Kidney glomerular epithelial cell (primary cell): Measurements from ENCODE around the gene RBBP5.

Experiments
- DNase-seq: peaks from one replicate; lab custom pipeline; 2025; lab: John Stamatoyannopoulos, UW

Gene RBBP5

DNA sequence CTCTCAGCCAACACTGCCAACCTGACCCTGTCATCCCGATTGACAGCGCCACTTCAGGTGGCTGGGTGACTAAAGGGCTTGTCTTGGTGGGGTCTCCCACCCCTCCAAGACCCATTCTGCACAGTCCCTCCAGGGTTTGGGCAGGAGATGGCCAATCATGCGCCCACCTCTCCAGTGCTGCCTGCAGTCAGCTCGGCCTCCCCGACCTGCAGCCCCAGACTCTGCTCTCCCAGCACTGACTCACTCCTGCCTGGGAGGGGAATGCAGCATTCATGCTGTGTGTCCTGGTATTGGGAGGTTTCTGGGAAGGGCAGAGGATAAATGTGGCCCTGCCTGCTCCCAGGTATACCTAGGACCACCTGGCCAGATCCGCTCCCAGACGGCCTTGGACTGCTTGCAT is 47.3 kb downstream of the RBBP5 start:
- no peak for DNase-seq

DNA sequence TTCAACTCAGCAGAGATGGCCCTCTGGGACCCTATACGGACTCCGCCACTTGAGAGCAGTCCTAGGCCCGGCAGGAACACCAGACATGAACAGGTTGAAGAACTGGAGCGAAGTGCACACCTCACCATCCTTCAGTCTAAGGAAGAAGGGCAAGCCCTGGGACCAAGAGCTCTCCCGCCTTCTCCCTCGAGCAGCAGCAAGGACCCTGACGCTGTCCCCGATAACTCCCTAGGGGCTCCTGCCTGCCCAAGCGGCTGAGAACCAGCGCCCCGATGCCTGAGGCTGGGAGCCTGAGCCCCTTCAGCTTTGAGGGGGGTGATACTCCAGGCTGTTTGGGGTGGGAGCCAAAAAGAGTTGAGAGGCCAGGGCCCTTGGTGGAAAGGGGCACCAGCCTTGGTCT is 47.7 kb downstream of the RBBP5 start:
- no peak for DNase-seq

DNA sequence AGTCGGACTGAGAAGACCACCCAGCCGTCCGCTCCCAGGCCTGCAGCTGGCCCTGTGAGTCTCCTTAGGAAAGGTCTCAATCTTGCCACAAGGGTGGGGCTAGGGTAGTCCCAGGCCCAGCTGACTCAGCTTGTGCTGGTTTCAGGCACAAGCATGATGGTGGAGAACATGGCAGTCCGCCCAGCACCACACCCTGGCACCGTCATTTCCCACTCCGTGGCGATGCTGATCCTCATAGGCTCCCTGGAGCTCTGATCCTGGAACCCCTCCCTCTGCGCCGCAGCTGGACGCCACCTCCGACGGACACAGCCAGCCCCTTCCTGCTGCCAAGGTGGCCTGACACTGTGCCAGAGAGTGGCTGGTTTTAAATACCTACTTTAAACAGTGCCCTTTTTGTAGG is 48.3 kb downstream of the RBBP5 start:
- DNase-seq: no peak

DNA sequence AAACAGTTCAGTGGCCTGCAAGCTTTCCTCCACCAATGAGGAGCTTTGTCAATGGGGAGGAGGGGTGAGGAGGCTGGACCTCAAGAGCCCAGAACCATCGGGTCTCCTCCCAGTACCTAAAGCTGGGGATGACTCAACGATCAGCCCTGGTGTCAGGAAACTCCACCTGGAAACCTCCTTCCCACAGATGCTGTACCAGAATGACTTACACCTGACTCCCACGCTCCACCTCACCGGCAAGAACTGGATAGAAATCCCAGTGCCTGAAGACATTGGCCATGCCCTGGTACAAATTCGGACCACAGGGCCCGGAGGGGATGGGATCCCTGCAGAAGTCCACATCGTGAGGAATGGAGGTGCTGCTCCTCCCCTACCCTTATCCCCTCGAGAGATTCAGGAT is 48.9 kb downstream of the RBBP5 start:
- DNase-seq: no peak

DNA sequence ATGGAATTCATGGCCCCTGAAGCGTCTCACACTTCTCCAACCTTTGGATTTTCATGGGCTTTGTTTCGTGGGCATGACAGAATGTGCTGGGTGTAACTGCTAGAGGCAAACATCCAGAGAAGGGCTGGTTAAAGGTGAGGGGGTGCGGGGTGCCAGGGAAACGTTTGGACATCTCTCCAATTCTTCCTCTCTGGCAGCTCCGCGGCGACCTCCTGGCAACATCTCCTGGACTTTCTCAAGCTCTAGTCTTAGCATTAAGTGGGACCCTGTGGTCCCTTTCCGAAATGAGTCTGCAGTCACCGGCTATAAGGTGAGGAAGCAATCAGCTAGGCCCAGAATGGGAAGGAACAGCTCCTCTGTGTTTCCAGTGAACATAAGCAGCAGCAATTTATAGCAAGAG is 49.5 kb downstream of the RBBP5 start:
- DNase-seq: no peak

DNA sequence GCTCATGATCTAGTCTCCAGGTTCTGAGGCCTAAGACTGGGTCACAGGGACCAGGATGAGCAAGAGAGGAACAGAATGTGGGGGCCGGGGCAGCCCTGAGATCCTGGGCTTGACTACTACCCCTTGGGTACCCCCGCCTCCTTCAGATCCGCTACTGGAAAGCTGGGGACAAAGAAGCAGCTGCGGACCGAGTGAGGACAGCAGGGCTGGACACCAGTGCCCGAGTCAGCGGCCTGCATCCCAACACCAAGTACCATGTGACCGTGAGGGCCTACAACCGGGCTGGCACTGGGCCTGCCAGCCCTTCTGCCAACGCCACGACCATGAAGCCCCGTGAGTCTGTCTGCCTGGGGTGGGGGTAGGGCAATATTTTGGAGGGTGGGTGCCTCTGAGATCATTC is 50.0 kb downstream of the RBBP5 start:
- no peak for DNase-seq

DNA sequence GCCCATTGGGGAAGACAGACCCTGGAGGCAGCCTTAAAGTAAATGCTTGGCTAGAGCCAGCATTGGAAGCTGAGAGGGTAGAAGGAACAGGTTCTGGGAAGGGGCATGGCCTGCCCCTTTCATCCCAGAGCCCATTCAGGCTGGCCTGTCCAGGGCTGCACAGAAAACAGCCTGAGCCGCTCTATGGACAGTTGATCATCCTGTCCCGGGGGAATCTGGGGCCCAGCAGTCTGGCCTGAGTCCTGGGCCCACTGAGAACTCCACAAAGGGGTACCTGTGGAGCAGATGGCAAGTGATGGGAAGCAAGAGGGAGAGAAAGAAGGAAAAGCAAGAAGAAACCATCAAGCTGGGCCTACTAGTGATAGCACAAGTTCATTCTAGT is 50.8 kb downstream of the RBBP5 start:
- no peak for DNase-seq

DNA sequence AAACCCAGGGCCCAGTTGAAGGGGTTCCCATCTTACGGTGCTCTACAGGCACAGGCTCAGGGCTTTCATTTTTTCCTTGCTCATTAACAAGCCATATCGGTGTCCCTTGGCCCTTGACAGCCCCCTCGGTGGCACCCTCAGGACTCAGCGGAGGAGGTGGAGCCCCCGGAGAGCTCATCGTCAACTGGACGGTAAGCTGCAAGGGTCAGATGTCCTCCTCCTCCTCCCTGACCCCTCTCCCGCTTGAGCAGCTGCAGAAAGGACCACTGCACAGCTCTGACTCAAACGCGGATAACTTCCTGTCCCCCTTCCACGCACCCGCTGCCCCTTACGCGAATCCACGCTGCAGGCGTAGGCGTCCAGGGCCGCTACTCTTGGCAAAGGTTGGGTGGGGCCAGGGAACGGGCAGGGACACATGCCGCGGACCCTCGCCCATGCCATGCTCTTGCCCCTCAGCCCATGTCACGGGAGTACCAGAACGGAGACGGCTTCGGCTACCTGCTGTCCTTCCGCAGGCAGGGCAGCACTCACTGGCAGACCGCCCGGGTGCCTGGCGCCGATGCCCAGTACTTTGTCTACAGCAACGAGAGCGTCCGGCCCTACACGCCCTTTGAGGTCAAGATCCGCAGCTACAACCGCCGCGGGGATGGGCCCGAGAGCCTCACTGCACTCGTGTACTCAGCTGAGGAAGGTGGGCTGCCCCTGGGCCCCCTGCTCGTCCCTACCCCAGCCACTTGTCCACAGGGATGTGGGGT is 52.2 kb downstream of the RBBP5 start:
- DNase-seq: no peak

DNA sequence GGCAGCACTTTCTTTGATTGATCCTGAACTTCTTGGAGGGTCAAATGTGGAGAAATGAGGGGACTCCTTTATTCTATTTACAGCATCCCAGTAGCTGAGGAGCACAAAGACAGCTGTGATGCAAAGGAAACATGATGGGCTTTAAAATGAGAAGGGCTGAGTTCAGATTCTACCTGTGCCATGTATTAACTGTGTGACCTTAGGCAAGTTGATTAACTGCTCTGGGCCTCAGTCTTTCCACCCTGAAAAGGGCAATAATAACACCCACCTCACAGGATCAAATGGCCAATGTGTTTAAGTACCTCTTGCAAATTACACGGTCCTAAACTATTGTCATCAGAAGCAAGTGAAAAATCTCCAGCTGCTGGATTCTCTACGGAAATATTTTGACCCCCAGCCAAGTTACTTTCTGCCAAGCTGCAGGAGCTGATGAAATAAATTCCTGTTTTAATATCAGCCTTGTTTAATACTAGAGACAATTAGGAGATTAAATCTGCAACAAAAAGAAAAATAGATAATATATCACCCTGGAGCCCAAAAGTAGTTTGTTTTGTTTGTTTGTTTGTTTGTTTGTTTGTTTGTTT is 53.2 kb downstream of the RBBP5 start:
- no peak for DNase-seq

DNA sequence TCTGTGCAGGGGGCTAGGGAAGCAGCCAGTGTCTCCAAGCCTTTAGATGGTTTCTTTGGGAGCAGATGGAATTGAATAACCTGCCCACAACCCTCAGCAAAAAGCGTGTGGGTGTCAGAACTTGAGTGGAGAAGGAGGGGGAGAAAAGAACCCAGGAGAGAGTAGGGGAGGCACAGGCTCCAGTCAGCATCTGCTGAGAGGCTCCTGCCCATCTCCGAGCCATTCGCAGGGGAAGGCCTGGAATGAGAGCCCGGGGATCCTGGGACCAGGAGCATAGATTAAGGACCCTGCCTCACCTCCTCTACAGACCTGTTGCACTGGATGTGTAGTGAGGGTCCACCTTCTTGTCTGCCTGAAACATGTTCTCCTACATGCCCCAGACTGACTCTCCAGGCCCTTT is 53.8 kb downstream of the RBBP5 start:
- DNase-seq: no peak

DNA sequence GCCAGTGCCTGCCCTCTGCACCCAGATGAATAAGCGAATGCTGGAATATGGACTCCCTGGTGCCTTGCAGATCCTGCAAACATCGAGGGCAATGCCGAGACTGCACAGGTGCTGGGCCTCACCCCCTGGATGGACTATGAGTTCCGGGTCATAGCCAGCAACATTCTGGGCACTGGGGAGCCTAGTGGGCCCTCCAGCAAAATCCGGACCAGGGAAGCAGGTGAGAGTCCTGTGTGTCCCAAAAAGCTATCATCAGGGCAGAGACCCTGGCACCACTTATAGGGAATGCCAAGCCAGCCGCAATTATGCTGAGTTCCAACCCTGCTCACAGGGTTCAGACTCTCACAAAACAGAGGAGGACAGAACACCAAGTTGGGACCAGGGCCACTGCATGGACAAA is 54.7 kb downstream of the RBBP5 start:
- no peak for DNase-seq

DNA sequence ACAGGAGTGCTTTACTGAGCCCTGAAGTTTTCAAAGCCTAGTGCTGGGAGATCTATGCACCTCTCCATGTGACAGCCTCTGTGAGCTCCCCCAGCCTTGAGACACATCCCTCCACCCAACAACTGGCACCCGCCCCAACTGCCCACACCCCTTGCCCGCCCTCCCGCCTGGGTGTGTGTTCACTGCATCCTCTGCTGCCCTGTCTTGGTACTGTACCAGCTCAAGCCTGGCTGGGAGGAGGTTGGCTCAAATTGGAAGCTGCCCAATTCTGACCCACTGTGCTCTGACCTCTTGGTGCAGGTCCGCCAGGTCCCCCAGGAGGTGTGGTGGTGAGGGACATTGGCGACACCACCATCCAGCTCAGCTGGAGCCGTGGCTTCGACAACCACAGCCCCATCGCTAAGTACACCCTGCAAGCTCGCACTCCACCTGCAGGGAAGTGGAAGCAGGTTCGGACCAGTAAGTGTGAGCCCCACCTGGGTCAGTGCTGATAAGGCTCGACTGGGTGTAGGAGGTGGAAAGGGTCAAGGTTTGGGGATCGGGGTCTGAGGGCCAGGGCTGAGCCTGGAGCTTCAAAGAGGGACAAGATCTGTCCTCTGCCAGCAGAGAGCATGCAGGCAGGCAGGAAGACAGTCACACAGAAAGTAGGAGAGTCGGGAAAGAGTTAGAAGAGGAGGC is 55.5 kb downstream of the RBBP5 start:
- no peak for DNase-seq

DNA sequence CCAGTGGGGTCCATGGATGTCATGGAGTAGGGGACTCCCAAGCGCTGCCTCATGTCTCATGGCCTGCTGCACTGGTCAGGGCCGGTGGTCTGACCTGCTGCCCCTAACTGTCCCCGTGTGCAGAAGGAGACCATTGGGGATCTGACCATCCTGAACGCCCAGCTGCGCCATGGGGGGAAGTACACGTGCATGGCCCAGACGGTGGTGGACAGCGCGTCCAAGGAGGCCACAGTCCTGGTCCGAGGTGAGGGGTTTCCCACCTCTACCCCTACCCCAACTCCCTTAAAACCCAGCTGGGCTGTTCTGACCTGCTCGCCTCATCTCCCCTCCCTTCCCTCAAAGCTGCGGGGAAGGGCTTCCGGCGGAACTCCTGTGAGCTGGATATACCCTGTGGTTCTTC is 56.1 kb downstream of the RBBP5 start:
- no peak for DNase-seq

DNA sequence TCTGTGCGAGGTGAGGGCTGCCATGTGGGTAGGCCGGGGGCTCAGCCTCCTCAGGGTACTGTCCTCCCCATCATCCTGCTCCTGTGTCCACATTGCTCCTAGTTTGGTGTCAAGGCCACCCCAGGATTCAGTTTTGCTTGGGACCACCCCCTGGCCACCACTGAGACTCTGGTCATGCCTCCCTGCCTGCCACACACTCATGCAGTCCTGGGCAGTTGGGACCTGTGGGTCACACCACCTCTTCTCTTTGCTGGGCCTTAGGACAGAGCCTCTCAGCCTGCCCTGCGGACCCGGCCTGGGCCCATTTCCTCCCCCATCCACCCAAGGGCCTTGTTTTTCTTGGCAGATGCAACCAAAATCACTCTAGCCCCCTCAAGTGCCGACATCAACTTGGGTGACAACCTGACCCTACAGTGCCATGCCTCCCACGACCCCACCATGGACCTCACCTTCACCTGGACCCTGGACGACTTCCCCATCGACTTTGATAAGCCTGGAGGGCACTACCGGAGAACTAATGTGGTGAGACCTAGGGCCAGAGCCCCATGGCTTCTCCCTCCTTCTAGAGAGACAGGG is 56.9 kb downstream of the RBBP5 start:
- DNase-seq: no peak

DNA sequence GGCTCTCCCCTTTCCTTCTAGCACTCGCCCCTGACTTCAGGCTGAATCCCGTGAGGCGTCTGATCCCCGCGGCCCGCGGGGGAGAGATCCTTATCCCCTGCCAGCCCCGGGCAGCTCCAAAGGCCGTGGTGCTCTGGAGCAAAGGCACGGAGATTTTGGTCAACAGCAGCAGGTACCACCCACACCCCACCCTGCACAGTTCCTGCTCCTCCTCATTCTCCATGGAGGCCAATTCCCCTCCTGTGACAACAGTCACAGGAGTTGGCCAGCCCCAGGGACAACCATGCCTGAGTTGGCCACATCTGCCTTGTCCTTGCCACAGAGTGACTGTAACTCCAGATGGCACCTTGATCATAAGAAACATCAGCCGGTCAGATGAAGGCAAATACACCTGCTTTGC is 57.5 kb downstream of the RBBP5 start:
- no peak for DNase-seq

DNA sequence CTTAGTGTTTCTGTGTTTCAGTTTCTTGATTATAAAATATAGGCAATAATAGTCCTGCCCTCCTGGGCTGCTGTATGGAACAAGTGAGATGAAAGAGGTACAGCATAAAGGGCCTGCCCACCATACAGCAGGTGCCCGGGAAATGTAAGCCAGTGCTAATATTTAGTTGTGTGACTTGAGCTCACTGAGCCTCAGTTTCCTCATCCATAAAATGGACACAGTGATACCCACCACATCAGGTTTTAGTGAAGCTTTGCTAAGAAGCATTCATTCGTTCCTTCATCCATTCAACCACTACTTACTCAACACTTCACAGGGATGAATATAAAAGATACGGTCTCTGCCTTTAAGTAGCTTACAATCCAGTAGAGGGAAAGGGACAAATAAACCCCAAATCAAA is 58.9 kb downstream of the RBBP5 start:
- DNase-seq: no peak

DNA sequence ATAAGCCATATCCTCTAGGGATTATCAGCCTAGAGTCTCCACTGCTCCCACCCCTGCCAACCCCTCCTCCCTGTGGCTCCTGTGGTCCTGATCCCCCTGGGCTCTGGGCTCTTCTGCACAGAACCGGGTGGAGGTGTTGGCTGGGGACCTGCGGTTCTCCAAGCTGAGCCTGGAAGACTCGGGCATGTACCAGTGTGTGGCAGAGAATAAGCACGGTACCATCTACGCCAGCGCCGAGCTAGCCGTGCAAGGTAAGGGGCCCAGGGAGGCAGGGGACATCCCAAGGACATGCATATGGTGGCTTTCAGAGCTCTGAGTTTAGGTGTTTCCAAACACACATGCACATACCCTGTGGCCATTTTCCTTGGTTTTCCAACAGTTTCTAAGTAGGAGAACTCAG is 59.5 kb downstream of the RBBP5 start:
- DNase-seq: no peak

DNA sequence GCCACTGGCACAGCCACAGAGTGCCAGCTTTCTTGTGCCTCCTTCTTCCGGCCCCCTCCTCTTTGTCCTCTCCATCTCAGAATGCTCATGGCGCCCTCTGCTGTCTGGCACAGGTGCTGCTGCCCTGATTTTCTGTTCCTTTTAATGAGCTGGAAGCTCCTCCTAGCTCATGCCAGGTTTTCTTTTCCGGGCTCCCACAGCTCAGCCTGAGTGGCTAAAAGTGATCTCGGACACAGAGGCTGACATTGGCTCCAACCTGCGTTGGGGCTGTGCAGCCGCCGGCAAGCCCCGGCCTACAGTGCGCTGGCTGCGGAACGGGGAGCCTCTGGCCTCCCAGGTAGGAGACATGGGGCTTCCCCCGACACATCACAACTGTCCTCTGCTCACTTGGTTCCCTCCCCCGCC is 60.1 kb downstream of the RBBP5 start:
- DNase-seq: peak; percentile 51

DNA sequence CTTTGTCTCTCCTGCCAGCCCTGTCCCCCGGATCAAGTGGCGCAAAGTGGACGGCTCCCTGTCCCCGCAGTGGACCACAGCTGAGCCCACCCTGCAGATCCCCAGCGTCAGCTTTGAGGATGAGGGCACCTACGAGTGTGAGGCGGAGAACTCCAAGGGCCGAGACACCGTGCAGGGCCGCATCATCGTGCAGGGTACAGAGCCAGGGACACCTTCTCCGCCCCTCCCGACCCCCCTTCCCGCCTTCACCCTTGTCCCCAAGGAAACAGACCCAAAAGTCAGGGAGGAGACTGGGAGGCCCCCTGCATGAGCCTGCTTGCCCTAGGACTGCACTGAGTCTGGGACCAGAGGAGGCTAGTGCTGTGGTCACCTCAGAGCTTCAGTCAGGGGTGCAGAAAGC is 60.6 kb downstream of the RBBP5 start:
- DNase-seq: no peak

DNA sequence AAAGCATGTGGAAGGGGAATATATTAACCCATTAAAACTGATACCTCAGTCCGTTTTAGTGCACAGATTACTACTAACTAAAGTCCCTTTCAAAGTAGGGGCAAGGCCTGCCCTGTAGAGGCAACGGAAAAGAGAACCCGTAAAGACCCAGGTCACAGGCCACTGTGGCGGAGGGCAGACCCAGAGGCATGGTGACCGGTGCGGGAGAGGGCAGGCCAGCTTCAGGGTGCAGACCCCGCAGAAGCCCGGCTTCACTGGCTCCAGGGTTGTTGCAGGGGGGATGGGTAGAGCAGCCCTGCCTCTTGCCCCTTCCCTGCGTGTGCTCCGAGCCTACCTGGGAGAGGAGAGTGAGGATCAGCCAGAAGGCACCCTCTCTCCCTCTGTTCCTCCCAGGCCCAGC is 61.0 kb downstream of the RBBP5 start:
- no peak for DNase-seq

DNA sequence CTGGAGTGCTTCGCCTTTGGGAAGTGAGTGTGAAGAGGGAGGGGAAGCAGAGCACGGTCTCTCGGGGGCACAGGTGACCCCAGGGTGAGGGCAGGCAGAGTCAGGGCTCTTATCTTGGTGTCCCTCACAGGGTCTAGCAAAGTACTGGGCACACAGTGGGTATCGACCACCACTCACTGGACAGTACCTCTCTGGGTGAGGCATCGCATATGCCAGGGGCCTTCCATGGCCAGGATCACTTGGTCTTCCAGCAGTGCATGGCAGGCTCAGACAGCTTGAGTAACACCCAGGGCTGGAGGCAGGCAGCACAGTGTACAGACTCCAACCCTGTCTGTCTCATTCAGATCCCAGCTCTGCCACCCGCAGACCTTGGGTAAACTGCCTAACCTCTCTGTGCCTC is 62.1 kb downstream of the RBBP5 start:
- no peak for DNase-seq

DNA sequence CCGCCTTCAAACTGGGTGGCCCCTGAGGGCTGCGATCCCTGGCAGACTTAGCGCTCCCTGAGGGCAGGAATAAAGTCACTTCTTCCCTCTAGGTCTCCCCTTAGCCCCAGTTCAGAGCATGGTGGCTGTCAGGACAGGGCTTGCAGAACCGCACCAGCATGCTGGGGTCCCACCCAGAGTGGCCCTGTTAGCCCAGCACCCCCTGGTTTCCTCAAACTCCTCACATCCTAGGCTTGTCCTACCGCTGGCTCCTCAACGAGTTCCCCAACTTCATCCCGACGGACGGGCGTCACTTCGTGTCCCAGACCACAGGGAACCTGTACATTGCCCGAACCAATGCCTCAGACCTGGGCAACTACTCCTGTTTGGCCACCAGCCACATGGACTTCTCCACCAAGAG is 62.9 kb downstream of the RBBP5 start:
- DNase-seq: no peak

DNA sequence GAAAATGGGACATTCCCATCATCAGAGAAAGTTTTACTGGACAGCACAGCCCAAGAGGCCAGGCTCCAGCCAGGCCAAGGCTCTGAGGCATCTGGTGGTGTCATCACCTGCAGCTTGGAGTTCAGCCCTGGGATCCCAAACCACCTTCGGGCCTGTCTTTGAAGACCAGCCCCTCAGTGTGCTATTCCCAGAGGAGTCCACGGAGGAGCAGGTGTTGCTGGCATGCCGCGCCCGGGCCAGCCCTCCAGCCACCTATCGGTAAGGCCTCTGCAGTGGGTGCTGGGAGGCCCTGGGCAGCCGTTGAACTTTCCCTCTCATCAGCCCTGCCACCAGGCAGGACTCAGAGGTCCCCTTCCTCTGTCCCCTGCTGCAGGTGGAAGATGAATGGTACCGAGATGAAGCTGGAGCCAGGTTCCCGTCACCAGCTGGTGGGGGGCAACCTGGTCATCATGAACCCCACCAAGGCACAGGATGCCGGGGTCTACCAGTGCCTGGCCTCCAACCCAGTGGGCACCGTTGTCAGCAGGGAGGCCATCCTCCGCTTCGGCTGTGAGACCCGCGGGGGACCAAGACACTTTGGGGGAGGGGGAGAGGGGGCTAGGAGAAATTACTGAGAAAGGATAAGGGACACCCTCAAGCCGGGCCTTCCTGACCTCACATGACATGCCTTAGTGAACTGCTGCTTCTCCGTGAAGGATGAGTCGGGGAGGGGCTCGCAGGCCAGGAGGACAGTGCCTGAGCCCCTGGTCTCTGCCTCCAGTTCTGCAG is 63.8 kb downstream of the RBBP5 start:
- DNase-seq: no peak
